Astrocyte (in vitro differentiated cells and primary cell): ENCODE data around the gene DDN.

Experiments
- EZH2 ChIP-seq: IDR thresholded peaks from 2 replicates; pipeline ENCODE4 v1.6.1; 2012; ENCODE audit warnings: mild to moderate bottlenecking, low read length, inconsistent platforms; ENCODE audit not compliant: insufficient read depth
- TF ChIP-seq, protein P1 (sequence below): IDR thresholded peaks from 2 replicates; pipeline ENCODE4 v1.5.1; 2011; ENCODE audit warnings: low read depth, mild to moderate bottlenecking, inconsistent platforms, low read length, moderate library complexity; ENCODE audit not compliant: insufficient read depth

DNA sequence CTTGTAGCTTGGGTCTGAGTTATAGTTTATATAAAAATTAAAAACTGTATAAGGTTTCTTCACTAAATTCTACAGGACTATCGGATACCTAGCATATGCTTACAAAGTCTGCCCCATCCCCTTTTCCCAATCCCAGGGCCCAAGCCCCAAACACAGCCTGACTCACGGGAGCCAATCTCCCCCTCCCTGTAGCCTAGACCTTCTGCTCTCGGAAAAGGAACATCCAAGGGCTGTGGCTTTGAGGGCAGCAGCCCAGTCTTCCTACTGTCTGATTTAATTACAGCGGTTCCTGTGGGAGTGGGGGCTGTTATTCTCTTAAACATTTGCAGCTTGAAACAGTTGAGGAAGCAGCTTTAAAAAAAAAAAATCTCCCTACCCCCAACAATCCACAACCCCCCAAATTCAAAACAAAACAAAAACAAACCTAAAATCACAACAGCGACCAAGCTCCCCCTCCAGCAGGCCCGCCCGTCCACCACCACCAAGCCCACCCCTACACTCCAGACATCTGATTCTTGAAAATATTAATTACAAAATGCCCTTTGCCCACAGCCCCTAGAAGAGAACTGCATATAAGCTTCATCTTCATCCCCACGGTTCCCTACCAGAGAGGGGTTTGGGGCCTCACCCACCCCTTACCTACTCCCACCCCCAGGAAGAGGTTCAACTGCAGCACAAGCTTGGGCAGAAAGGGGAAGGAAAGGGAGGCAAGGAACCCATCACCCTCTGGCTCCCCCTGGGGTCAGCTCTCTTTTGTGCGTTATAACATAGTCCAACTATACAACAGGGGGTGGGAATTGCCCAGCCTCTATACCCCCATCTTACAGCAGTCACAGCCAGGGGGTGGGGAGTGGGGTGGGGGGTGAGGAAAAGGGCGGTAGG lies 20.5 kb upstream of the DDN start:
- TF ChIP-seq, protein P1, sequence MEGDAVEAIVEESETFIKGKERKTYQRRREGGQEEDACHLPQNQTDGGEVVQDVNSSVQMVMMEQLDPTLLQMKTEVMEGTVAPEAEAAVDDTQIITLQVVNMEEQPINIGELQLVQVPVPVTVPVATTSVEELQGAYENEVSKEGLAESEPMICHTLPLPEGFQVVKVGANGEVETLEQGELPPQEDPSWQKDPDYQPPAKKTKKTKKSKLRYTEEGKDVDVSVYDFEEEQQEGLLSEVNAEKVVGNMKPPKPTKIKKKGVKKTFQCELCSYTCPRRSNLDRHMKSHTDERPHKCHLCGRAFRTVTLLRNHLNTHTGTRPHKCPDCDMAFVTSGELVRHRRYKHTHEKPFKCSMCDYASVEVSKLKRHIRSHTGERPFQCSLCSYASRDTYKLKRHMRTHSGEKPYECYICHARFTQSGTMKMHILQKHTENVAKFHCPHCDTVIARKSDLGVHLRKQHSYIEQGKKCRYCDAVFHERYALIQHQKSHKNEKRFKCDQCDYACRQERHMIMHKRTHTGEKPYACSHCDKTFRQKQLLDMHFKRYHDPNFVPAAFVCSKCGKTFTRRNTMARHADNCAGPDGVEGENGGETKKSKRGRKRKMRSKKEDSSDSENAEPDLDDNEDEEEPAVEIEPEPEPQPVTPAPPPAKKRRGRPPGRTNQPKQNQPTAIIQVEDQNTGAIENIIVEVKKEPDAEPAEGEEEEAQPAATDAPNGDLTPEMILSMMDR, result no peak
- TF ChIP-seq EZH2, result no peak
